HepG2 (cell line): Measurements from ENCODE around the gene PIGX. TPM values are rescaled to one million over a fixed set of nuclear protein-coding genes. Genes with fewer than 3 reads are reported as not detected.

ENCODE experiments used
- FOXJ3 ChIP-seq: sonication (generic); formaldehyde crosslinking; IDR thresholded peaks from 2 replicates; pipeline ENCODE4 v1.4.0; 2020; ENCODE audit warnings: missing genetic modification reagents, mild to moderate bottlenecking, borderline replicate concordance
- HNF4A ChIP-seq: sonication (generic); formaldehyde crosslinking; IDR thresholded peaks from 2 replicates; pipeline ENCODE4 v1.4.0; 2020; ENCODE audit warnings: missing genetic modification reagents
- MEIS2 ChIP-seq: sonication (generic); formaldehyde crosslinking; IDR thresholded peaks from 2 replicates; pipeline ENCODE4 v1.9.0; 2021; ENCODE audit warnings: mild to moderate bottlenecking, missing genetic modification reagents
- MYPOP ChIP-seq: sonication (generic); formaldehyde crosslinking; IDR thresholded peaks from 2 replicates; pipeline ENCODE4 v1.8.1; 2023; ENCODE audit warnings: mild to moderate bottlenecking, moderate library complexity, missing genetic modification reagents
- SKI ChIP-seq: fragments of 450-650 bp; IDR thresholded peaks from one replicate; pipeline ENCODE4 v1.6.1; 2018; ENCODE audit warnings: mild to moderate bottlenecking; ENCODE audit not compliant: partially characterized antibody
- SOX13 ChIP-seq, 3 experiments: fragments of 450-650 bp in 1 of 3; sonication (generic) in 1 of 3; formaldehyde crosslinking in 1 of 3; IDR thresholded peaks in 2 of 3; conservative IDR thresholded peaks in 1 of 3; 2 replicates each; pipeline versions ENCODE4 v1.5.0 to v1.6.1; 2016 to 2020; ENCODE audit warnings: antibody characterized with exemption in 1 of 3, mild to moderate bottlenecking in 1 of 3, missing compliant biosample characterization in 1 of 3, missing genetic modification reagents in 1 of 3, moderate library complexity in 1 of 3
- SP140L ChIP-seq: sonication (generic); formaldehyde crosslinking; IDR thresholded peaks from 2 replicates; pipeline ENCODE4 v1.4.0; 2020; ENCODE audit warnings: missing genetic modification reagents, borderline replicate concordance
- ZBTB8A ChIP-seq: sonication (generic); formaldehyde crosslinking; IDR thresholded peaks from 2 replicates; pipeline ENCODE4 v1.4.0; 2020; ENCODE audit warnings: mild to moderate bottlenecking, low read depth, missing genetic modification reagents, borderline replicate concordance
- ZNF318 ChIP-seq: sonication (generic); formaldehyde crosslinking; IDR thresholded peaks from 2 replicates; pipeline ENCODE4 v1.4.0; 2020; ENCODE audit warnings: mild to moderate bottlenecking, missing genetic modification reagents
- ZNF331 ChIP-seq: sonication (generic); formaldehyde crosslinking; IDR thresholded peaks from 2 replicates; pipeline ENCODE4 v1.4.0; 2020; ENCODE audit warnings: missing genetic modification reagents
- ZNF431 ChIP-seq: sonication (generic); formaldehyde crosslinking; IDR thresholded peaks from 2 replicates; pipeline ENCODE4 v1.9.0; 2022; ENCODE audit warnings: missing genetic modification reagents, low read depth, mild to moderate bottlenecking, borderline replicate concordance
- polyA plus RNA-seq, 8 experiments: library from polyadenylated mRNA; depleted of rRNA in 3 of 8; stranded (reverse) in 7 of 8; unstranded in 1 of 8; fragments of >200 nt; fragmentation: Illumina TruSeq in 4 of 8; extraction: Trizol in 4 of 8; gene quantifications; 2 replicates each; pipeline versions ENCODE4 v1.2.1 to v1.2.3, GENCODE V29; 2011 to 2016; ENCODE audit warnings: low read depth in 4 of 8, missing spikeins in 1 of 8, mixed read lengths in 1 of 8; ENCODE audit not compliant: insufficient read depth in 1 of 8
- total RNA-seq, 5 experiments: library from RNA; depleted of rRNA; stranded (reverse); fragments of >200 nt; fragmentation: Illumina TruSeq; extraction: Trizol; gene quantifications; 2 replicates each; pipeline ENCODE4 v1.2.3, GENCODE V29; 2016; ENCODE audit warnings: low read depth in 1 of 5
- TF ChIP-seq, protein P1 (sequence below): IDR thresholded peaks from 2 replicates; pipeline ENCODE4 v1.6.1; 2016; ENCODE audit warnings: mild to moderate bottlenecking, missing biosample characterization, missing genetic modification reagents
- TF ChIP-seq, protein P2 (sequence below): sonication (generic); formaldehyde crosslinking; IDR thresholded peaks from 2 replicates; pipeline ENCODE4 v1.4.0; 2020; ENCODE audit warnings: missing genetic modification reagents, mild to moderate bottlenecking, borderline replicate concordance

Gene PIGX
- total and polyA plus RNA-seq, 2 of the 13 experiments (the other 11 are each of a cell fraction or from before 2014, with no cell fraction given), result 13.2 to 21.3 TPM

GRCh38 chr3:196666001-196666867 lies 45.9 kb upstream of the PIGX start (continued):
- TF ChIP-seq SP140L (CRISPR knock-in tag) (no peak), MEIS2 (CRISPR knock-in tag) (no peak), HNF4A (CRISPR knock-in tag) (no peak), SOX13 (IDR thresholded peaks at IDR 0.05) (no peak), SOX13 (CRISPR knock-in tag; conservative IDR thresholded peaks at IDR 0.05 in 1 of 2, IDR thresholded peaks at IDR 0.05 in 1 of 2) (peak in 1 of 2 experiments; percentile 81; a peak in 2 of 4 replicates), ZNF431 (CRISPR knock-in tag) (no peak), SKI (no peak), MYPOP (CRISPR knock-in tag) (no peak; the same call in 1 of the 2 replicates), ZNF331 (peak; percentile 65), ZNF318 (CRISPR knock-in tag) (no peak), ZBTB8A (CRISPR knock-in tag) (no peak), FOXJ3 (CRISPR knock-in tag) (no peak)
- TF ChIP-seq, protein P1, sequence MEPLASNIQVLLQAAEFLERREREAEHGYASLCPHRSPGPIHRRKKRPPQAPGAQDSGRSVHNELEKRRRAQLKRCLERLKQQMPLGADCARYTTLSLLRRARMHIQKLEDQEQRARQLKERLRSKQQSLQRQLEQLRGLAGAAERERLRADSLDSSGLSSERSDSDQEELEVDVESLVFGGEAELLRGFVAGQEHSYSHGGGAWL, result no peak
- TF ChIP-seq, protein P2, sequence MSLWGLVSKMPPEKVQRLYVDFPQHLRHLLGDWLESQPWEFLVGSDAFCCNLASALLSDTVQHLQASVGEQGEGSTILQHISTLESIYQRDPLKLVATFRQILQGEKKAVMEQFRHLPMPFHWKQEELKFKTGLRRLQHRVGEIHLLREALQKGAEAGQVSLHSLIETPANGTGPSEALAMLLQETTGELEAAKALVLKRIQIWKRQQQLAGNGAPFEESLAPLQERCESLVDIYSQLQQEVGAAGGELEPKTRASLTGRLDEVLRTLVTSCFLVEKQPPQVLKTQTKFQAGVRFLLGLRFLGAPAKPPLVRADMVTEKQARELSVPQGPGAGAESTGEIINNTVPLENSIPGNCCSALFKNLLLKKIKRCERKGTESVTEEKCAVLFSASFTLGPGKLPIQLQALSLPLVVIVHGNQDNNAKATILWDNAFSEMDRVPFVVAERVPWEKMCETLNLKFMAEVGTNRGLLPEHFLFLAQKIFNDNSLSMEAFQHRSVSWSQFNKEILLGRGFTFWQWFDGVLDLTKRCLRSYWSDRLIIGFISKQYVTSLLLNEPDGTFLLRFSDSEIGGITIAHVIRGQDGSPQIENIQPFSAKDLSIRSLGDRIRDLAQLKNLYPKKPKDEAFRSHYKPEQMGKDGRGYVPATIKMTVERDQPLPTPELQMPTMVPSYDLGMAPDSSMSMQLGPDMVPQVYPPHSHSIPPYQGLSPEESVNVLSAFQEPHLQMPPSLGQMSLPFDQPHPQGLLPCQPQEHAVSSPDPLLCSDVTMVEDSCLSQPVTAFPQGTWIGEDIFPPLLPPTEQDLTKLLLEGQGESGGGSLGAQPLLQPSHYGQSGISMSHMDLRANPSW (CRISPR knock-in tag), result no peak
